GM12878 (cell line): ENCODE results near the gene LZIC.

Source experiments
- ASH2L ChIP-seq: fragments of 300-600, 200-600 bp; sonication (generic); IDR thresholded peaks from 2 replicates; pipeline ENCODE4 v1.6.1; 2017; ENCODE audit warnings: low read depth, mild to moderate bottlenecking, borderline replicate concordance
- POLR2A ChIP-seq: IDR thresholded peaks from 2 replicates; pipeline ENCODE4 v1.6.1; 2011; ENCODE audit warnings: low read depth, mild to moderate bottlenecking, low read length
- TAF1 ChIP-seq: IDR thresholded peaks from 2 replicates; pipeline ENCODE4 v1.6.1; 2011; ENCODE audit warnings: mild to moderate bottlenecking, low read depth, low read length, borderline replicate concordance
- TCF7 ChIP-seq: IDR thresholded peaks from 2 replicates; pipeline ENCODE4 v1.6.1; 2014; ENCODE audit warnings: antibody characterized with exemption, borderline replicate concordance
- ZNF384 ChIP-seq: IDR thresholded peaks from 2 replicates; pipeline ENCODE4 v1.6.1; 2012; ENCODE audit warnings: low read depth, mild to moderate bottlenecking, low read length, improper control_type of control experiment, borderline replicate concordance
- TF ChIP-seq, protein P1 (sequence below): IDR thresholded peaks from 2 replicates; pipeline ENCODE4 v1.6.1; 2012; ENCODE audit warnings: mild to moderate bottlenecking, low read depth, low read length
- TF ChIP-seq, protein P2 (sequence below), 3 experiments: IDR thresholded peaks in 2 of 3; conservative IDR thresholded peaks in 1 of 3; 2 replicates each; pipeline ENCODE4 v1.5.1; 2011; ENCODE audit warnings: low read depth in 3 of 3, low read length in 3 of 3, mild to moderate bottlenecking in 3 of 3, control low read depth in 2 of 3, moderate library complexity in 2 of 3, inconsistent platforms in 1 of 3, mixed read lengths in 1 of 3; ENCODE audit not compliant: control insufficient read depth in 2 of 3, insufficient read depth in 1 of 3; ENCODE audit errors: extremely low read depth in 1 of 3
- TF ChIP-seq, protein P3 (sequence below): fragments of 450-650 bp; IDR thresholded peaks from 2 replicates; pipeline ENCODE4 v1.6.1; 2018; ENCODE audit warnings: mild to moderate bottlenecking, low read depth, moderate library complexity; ENCODE audit not compliant: partially characterized antibody
- TF ChIP-seq, protein P4 (sequence below): fragments of 450-650 bp; IDR thresholded peaks from 2 replicates; pipeline ENCODE4 v1.6.1; 2017; ENCODE audit warnings: mild to moderate bottlenecking, moderate library complexity
- TF ChIP-seq, protein P5 (sequence below): IDR thresholded peaks from 2 replicates; pipeline ENCODE4 v1.6.1; 2012; ENCODE audit warnings: low read depth, low read length, improper control_type of control experiment
- TF ChIP-seq, protein P6 (sequence below): fragments of 450-650 bp; formaldehyde crosslinking; IDR thresholded peaks from 2 replicates; pipeline ENCODE4 v1.4.0; 2020; ENCODE audit warnings: mild to moderate bottlenecking, moderate library complexity

DNA sequence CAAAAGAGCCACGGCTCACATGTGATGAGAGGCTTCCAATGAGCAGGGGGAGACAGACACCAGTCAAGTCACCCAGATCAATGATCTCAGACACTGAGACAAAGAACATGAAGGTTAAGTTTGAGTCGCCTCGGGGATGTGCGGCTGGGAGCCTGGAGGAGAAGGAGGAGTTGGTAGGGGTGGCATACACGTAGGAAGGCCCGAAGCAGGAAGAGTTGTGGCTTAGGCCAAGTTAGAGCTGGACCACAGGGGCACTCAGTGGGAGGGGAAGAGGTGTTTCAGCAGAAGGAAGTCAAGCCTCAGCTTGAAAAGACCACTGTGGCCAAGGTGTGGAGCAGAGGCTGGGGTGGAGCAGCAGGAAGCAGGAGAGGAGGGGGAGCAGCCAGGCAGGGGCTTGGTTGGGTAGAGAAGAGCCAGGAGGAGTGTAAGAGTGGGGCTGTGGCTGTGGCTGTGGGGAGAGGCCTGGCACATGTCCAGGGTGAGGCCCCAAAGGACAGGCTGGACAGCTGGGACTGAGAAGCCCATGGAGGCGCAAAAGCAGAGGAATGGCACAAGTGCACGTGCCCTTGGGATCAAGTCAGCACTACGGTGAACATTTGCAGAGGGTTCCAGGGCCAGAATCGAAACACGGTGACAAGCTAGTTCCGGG is 60.8 kb downstream of the LZIC start:
- TF ChIP-seq POLR2A = no peak
- no peak for TF ChIP-seq TAF1
- TF ChIP-seq ZNF384 = no peak
- TF ChIP-seq, protein P1, sequence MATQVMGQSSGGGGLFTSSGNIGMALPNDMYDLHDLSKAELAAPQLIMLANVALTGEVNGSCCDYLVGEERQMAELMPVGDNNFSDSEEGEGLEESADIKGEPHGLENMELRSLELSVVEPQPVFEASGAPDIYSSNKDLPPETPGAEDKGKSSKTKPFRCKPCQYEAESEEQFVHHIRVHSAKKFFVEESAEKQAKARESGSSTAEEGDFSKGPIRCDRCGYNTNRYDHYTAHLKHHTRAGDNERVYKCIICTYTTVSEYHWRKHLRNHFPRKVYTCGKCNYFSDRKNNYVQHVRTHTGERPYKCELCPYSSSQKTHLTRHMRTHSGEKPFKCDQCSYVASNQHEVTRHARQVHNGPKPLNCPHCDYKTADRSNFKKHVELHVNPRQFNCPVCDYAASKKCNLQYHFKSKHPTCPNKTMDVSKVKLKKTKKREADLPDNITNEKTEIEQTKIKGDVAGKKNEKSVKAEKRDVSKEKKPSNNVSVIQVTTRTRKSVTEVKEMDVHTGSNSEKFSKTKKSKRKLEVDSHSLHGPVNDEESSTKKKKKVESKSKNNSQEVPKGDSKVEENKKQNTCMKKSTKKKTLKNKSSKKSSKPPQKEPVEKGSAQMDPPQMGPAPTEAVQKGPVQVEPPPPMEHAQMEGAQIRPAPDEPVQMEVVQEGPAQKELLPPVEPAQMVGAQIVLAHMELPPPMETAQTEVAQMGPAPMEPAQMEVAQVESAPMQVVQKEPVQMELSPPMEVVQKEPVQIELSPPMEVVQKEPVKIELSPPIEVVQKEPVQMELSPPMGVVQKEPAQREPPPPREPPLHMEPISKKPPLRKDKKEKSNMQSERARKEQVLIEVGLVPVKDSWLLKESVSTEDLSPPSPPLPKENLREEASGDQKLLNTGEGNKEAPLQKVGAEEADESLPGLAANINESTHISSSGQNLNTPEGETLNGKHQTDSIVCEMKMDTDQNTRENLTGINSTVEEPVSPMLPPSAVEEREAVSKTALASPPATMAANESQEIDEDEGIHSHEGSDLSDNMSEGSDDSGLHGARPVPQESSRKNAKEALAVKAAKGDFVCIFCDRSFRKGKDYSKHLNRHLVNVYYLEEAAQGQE = no peak
- no peak for TF ChIP-seq TCF7
- TF ChIP-seq, protein P2, sequence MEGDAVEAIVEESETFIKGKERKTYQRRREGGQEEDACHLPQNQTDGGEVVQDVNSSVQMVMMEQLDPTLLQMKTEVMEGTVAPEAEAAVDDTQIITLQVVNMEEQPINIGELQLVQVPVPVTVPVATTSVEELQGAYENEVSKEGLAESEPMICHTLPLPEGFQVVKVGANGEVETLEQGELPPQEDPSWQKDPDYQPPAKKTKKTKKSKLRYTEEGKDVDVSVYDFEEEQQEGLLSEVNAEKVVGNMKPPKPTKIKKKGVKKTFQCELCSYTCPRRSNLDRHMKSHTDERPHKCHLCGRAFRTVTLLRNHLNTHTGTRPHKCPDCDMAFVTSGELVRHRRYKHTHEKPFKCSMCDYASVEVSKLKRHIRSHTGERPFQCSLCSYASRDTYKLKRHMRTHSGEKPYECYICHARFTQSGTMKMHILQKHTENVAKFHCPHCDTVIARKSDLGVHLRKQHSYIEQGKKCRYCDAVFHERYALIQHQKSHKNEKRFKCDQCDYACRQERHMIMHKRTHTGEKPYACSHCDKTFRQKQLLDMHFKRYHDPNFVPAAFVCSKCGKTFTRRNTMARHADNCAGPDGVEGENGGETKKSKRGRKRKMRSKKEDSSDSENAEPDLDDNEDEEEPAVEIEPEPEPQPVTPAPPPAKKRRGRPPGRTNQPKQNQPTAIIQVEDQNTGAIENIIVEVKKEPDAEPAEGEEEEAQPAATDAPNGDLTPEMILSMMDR (IDR thresholded peaks at IDR 0.05 in 2 of 3, conservative IDR thresholded peaks at IDR 0.05 in 1 of 3; ENCODE audit: control insufficient read depth in 2 of 3, extremely low read depth in 1 of 3, insufficient read depth in 1 of 3, low read depth in 3 of 3, low read length in 3 of 3) = no peak
- TF ChIP-seq, protein P3, sequence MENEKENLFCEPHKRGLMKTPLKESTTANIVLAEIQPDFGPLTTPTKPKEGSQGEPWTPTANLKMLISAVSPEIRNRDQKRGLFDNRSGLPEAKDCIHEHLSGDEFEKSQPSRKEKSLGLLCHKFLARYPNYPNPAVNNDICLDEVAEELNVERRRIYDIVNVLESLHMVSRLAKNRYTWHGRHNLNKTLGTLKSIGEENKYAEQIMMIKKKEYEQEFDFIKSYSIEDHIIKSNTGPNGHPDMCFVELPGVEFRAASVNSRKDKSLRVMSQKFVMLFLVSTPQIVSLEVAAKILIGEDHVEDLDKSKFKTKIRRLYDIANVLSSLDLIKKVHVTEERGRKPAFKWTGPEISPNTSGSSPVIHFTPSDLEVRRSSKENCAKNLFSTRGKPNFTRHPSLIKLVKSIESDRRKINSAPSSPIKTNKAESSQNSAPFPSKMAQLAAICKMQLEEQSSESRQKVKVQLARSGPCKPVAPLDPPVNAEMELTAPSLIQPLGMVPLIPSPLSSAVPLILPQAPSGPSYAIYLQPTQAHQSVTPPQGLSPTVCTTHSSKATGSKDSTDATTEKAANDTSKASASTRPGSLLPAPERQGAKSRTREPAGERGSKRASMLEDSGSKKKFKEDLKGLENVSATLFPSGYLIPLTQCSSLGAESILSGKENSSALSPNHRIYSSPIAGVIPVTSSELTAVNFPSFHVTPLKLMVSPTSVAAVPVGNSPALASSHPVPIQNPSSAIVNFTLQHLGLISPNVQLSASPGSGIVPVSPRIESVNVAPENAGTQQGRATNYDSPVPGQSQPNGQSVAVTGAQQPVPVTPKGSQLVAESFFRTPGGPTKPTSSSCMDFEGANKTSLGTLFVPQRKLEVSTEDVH = no peak
- TF ChIP-seq, protein P4, sequence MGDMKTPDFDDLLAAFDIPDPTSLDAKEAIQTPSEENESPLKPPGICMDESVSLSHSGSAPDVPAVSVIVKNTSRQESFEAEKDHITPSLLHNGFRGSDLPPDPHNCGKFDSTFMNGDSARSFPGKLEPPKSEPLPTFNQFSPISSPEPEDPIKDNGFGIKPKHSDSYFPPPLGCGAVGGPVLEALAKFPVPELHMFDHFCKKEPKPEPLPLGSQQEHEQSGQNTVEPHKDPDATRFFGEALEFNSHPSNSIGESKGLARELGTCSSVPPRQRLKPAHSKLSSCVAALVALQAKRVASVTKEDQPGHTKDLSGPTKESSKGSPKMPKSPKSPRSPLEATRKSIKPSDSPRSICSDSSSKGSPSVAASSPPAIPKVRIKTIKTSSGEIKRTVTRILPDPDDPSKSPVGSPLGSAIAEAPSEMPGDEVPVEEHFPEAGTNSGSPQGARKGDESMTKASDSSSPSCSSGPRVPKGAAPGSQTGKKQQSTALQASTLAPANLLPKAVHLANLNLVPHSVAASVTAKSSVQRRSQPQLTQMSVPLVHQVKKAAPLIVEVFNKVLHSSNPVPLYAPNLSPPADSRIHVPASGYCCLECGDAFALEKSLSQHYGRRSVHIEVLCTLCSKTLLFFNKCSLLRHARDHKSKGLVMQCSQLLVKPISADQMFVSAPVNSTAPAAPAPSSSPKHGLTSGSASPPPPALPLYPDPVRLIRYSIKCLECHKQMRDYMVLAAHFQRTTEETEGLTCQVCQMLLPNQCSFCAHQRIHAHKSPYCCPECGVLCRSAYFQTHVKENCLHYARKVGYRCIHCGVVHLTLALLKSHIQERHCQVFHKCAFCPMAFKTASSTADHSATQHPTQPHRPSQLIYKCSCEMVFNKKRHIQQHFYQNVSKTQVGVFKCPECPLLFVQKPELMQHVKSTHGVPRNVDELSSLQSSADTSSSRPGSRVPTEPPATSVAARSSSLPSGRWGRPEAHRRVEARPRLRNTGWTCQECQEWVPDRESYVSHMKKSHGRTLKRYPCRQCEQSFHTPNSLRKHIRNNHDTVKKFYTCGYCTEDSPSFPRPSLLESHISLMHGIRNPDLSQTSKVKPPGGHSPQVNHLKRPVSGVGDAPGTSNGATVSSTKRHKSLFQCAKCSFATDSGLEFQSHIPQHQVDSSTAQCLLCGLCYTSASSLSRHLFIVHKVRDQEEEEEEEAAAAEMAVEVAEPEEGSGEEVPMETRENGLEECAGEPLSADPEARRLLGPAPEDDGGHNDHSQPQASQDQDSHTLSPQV = no peak
- no peak for TF ChIP-seq ASH2L
- TF ChIP-seq, protein P5, sequence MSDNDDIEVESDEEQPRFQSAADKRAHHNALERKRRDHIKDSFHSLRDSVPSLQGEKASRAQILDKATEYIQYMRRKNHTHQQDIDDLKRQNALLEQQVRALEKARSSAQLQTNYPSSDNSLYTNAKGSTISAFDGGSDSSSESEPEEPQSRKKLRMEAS = no peak
- TF ChIP-seq, protein P6, sequence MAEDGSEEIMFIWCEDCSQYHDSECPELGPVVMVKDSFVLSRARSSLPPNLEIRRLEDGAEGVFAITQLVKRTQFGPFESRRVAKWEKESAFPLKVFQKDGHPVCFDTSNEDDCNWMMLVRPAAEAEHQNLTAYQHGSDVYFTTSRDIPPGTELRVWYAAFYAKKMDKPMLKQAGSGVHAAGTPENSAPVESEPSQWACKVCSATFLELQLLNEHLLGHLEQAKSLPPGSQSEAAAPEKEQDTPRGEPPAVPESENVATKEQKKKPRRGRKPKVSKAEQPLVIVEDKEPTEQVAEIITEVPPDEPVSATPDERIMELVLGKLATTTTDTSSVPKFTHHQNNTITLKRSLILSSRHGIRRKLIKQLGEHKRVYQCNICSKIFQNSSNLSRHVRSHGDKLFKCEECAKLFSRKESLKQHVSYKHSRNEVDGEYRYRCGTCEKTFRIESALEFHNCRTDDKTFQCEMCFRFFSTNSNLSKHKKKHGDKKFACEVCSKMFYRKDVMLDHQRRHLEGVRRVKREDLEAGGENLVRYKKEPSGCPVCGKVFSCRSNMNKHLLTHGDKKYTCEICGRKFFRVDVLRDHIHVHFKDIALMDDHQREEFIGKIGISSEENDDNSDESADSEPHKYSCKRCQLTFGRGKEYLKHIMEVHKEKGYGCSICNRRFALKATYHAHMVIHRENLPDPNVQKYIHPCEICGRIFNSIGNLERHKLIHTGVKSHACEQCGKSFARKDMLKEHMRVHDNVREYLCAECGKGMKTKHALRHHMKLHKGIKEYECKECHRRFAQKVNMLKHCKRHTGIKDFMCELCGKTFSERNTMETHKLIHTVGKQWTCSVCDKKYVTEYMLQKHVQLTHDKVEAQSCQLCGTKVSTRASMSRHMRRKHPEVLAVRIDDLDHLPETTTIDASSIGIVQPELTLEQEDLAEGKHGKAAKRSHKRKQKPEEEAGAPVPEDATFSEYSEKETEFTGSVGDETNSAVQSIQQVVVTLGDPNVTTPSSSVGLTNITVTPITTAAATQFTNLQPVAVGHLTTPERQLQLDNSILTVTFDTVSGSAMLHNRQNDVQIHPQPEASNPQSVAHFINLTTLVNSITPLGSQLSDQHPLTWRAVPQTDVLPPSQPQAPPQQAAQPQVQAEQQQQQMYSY = no peak
